Tongue (tissue), 2 donors: Measurements from ENCODE around the gene DIP2C. TPM values are rescaled to one million over a fixed set of nuclear protein-coding genes. Genes with fewer than 3 reads are reported as not detected.
A peak's percentile ranks its signal among the peaks of the same experiment; 100 is the strongest.

Source experiments
- DNase-seq: peaks from one replicate; pipeline ENCODE4 v3.0.0-alpha.2; 2015
- total RNA-seq: library from RNA; depleted of rRNA; stranded (reverse); fragments of >200 nt; gene quantifications from one replicate; pipeline ENCODE4 v1.2.3, GENCODE V29; 2014

Gene DIP2C
- total RNA-seq, 1 donor from 2014 or later: 39.0 TPM

- DNase-seq: no peak
These were observed 136.8 kb downstream of the DIP2C start for GRCh38 chr10:552679-553078.

GRCh38 chr10:551373-552252 lies 137.9 kb downstream of the DIP2C start:
- DNase-seq: no peak

DNA sequence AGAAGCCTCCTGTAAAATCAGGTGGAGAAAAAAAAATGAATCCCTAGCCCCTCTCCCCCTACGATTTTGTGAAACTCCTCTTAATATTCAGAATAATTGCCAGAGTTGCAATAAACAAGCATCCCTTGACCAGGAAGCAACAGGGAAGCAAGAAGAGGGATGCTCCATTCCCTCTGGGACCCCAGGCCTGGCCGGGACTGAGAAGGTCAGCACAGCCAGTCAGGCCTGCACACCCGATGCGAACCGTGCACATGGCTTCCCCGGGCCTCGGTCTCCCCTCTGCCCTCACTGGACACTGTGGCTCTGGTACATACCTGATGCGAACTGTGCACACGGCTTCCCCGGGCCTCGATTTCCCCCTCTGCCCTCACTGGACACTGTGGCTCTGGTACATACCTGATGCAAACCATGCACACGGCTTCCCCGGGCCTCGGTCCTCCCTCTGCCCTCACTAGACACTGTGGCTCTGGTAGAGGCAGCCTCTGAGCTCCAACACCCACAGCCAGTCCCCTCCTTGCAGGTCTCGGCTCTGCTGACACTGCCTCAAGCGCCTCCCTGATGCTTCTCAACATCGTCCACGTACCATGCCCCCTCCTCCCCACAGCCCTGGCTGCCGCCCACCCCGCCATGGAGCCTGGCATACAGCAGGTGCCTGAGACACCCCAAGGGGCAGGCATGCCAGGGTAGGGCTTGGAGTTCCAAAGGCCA lies 138.6 kb downstream of the DIP2C start:
- DNase-seq: no peak

- DNase-seq: no peak
These were observed 140.1 kb downstream of the DIP2C start for GRCh38 chr10:549391-549790.

- DNase-seq: no peak
These were observed 141.1 kb downstream of the DIP2C start for GRCh38 chr10:548238-548901.

- no peak for DNase-seq
These were observed 141.8 kb downstream of the DIP2C start for GRCh38 chr10:547591-548081.

GRCh38 chr10:546971-547590 lies 142.4 kb downstream of the DIP2C start:
- peak; percentile 50 for DNase-seq

- DNase-seq: no peak
These were observed 143.0 kb downstream of the DIP2C start for GRCh38 chr10:546451-546850.

GRCh38 chr10:543862-544822 lies 145.3 kb downstream of the DIP2C start:
- no peak for DNase-seq

- peak; percentile 28 for DNase-seq
These were observed 146.3 kb downstream of the DIP2C start for GRCh38 chr10:543131-543530.

- no peak for DNase-seq
These were observed 147.6 kb downstream of the DIP2C start for GRCh38 chr10:541750-542371.

GRCh38 chr10:541041-541440 lies 148.4 kb downstream of the DIP2C start:
- no peak for DNase-seq

GRCh38 chr10:538895-539294 lies 150.6 kb downstream of the DIP2C start:
- DNase-seq: no peak

GRCh38 chr10:536935-537334 lies 152.5 kb downstream of the DIP2C start:
- no peak for DNase-seq

DNA sequence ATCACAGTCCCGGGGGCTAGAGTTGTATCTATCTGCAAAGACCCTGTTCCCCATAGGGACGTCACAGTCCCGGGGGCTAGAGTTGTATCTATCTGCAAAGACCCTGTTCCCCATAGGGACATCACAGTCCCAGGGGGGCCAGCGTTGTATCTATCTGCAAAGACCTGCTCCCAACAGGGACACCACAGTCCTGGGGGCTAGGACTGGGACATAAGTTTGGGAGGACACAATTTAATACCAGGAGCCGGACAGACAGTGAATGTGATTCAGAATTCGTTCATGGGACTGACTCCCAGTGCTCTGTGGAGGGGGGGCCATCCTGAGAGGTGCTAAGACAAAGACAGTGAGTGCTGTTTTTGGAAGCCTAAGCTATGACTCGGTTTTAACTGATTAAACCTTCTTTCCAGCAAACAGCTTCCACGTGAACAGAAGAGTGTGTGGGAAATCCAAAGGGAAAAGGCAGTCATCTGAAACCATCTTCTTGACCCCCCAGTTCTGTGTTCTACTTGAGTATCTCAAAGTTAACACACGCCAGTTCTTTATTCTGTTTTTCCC lies 153.0 kb downstream of the DIP2C start:
- no peak for DNase-seq

GRCh38 chr10:535952-536351 lies 153.5 kb downstream of the DIP2C start:
- no peak for DNase-seq

GRCh38 chr10:535051-535450 lies 154.4 kb downstream of the DIP2C start:
- no peak for DNase-seq

DNA sequence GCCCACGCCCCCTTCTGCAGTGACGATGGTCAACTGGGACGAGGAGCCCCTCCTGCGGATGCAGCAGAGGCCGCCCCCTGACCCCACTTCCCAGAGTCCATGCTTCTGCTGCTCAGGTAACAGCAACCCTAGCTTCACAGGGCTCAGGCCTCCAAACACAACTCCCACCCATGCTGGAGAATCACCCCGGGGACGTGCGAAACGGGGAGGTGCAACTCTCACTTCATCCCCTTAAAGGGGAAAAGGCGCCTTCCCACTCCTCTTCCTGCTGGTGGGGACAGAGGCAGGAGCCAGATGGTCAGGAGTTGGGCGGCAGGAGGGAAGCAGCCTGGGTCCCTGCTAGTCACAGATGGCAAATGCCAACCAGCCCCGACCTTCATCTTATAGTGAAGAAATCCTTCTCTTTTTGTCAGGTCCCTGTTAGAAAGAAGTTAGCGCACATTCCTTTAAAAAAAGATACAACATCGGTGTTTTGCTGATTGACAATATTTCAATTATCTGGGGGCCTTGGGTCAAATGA lies 155.4 kb downstream of the DIP2C start:
- DNase-seq: no peak

GRCh38 chr10:533611-534010 lies 155.9 kb downstream of the DIP2C start:
- no peak for DNase-seq

DNA sequence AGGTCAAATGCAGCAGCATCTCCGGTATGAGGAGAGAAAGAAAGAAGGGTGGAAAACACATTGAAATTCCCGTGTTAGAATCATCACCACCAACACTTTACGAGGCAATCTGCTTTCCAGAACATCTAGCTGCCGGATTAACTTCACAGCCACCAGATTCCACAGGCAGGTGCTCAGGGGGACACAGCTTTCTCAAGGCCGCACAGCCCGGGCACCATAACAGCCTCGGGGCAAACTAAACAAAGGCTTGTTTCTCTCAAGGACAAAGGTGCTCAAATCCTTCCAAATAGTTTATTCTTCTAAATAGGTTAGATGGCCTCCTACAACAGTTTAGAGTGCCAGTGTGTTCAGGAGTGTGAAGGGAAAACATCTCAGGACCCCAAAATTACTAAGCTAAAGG lies 156.3 kb downstream of the DIP2C start:
- no peak for DNase-seq
